IPS DF 4.7 (cell line): ENCODE data around the gene MYO1E.
"Not testable (repeated sequence)": the region's sequence is repeated elsewhere in the genome, so short reads cannot be mapped to it uniquely, and the experiment has no call there.

Source experiments
- DNase-seq: peaks from one replicate; pipeline ENCODE4 v3.0.0-alpha.2; 2013; ENCODE audit warnings: low spot score; ENCODE audit errors: extremely low read depth

The MYO1E gene

GRCh38 chr15:59372352-59373211, at the start of gene MYO1E:
MYO1E (minus strand) TSS chr15:59372871; CDS start chr15:59372500, 371 bp downstream.
- peak; percentile 92 for DNase-seq

DNA sequence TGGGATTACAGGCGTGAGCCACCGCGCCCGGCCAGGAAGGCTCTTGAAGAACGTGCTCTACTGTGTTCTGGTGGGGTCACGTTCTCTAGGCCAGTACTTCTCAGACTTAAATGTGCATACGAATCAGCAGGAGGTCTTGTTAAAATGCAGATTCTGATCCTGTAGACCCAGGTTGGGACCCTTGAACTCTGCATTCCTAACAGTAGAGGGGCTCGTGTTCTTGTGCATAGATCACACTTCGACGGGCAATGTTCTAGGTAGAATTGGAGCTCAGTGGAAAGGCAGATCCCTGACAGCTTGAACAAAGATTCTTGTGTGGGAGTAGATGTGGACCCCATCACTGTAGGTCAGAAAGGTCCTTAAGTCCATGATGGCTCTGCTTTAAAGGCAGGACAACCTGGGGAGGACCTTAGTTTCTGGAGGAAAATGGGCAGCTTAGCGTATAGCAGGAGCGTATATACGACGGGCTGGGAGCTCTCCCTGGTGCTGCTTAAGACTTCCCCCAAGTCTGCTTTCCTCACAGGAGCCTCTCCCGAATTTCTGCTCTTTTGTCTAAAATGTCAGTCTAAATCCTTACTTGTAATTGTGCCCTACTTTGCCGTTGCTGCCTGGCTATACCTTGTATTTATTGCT, 48.4 kb upstream of the MYO1E start:
- peak; percentile 90 for DNase-seq

GRCh38 chr15:59420108-59420507, 47.4 kb upstream of the MYO1E start:
- DNase-seq, result no peak

DNA sequence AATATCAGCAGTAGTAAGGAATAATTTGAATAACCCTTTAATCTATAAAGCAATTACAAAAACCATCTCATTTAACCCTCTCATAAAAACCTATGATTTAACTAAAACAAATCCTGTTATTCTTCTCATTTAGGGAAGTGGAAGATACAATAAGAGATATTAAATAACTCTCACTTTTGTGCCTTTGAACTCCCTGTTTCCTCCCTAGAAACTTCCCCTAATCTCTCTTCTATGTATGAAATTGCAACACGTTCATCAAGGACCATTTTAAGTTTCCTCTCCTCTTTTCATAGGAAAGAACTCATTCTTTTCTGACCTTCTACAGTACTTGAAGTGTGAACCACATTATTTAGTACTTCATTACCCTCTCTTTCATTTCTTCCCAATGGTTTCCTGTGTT, 46.5 kb upstream of the MYO1E start:
- DNase-seq, result no peak

- no peak for DNase-seq
These were observed 44.1 kb upstream of the MYO1E start for GRCh38 chr15:59416816-59417215.

- no peak for DNase-seq
These were observed 40.9 kb upstream of the MYO1E start for GRCh38 chr15:59413577-59413976.

DNA sequence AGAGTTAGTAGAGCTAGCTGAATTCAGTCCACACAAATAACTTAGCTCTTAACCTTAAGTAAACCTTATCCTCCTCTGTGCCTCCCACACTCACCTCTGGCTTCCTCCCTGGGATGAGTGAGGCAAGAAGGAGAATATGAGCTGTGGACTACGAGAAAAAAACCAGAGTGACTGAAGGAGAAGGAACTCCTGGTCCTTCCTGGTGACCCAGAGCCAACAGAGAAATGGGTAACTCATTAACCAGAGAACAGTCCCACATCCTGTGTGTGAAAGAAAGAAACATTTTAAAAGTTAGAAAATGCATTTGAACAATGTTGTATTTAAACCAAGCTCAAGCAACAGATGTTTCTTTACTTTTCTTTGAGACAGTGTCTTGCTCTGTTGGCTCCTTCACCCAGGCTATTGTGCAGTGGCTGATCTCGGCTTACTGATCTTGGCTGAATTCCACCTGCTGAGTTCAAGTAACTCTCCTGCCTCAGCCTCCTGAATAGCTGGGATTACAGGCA, 37.8 kb upstream of the MYO1E start:
- no peak for DNase-seq

GRCh38 chr15:59407946-59408345, 35.3 kb upstream of the MYO1E start:
- no peak for DNase-seq

- no peak for DNase-seq
These were observed 33.8 kb upstream of the MYO1E start for GRCh38 chr15:59406446-59406845.

DNA sequence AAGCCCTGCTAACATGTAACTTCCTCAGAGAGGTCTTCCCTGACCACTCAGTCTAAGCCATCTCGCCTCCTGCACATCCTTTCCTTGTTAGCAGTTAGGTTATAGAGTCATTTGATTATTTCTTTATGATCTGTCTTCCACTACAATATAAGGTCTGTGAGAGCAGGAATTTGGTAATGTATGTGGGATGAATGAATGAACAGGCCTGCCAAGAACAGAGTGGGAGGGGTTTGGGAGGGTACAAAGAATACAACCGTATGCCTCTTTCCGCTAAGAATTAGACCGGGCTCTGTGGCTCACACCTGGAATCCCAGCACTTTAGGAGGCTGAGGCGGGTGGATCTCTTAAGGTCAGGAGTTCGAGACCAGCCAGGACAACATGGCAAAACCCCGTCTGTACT, 32.4 kb upstream of the MYO1E start:
- DNase-seq, result no peak

DNA sequence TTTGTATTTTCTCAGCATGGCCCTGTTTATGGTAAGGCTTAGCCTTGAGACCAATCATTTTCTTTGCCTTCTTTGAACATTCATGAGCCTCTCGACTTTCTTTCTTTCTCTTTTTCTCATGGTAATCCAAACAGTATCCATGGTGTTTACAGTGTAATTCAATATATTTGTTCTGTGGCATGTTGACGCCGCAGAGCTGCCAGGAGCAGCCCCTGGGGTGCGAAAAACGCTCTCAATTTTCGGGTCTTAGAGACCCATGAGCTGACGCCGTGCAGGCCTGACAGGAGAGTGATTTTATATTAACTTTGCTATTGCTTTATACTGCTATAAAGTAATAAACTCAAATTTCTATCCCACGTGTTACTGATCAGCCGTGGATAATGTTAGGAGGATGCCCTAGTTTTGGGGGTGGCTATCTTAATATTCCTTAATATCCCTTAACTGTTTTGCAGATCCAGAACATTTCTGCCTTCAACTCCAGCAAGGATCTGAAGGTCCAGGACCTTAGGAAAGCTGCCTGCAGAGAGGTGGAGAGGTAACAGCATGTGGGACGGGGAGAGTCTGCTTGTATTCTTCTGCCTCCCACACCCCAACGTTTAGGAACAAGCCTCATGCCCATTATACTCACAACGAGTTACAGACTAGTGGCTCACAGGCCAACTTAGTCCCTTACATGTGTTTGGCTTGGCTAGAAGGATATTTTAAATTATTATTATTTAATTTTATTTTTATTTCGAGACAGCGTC, 29.3 kb upstream of the MYO1E start:
- no peak for DNase-seq

- not testable (repeated sequence) for DNase-seq
These were observed 28.6 kb upstream of the MYO1E start for GRCh38 chr15:59401051-59401823.

DNA sequence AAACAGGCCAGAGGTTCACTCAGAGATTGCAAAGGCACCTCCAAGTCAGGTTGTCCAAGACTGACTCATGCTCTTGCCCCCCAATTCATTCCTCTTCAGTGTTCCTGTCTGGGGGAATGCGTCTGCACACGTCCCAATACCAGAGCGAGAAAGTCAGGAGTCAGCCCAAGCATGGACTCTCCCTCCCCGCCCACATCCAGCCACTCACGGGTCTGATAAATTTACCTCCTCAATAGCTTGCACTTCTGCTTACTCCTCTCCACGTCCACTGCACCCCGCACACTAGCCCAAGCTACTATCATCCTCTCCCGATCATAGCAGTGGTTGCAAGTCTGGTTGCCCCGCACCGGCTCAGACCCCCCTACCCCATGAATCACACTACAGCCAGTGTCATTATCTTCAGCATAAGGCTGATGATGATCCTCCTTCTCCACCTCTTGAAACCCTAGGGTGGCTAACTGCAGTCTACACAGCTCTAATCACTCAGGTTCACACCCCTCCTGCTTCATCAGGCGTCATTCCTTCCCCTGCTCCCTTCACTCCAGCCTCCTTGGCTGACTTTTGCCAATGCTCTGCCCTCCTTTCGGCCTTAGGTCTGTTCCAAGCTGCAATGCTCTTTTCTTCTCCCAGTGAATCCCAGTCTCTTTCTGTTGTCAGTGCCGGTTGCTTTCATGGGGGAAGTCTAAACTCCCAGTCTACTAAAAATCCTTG, 27.6 kb upstream of the MYO1E start:
- no peak for DNase-seq

- DNase-seq, result no peak
These were observed 26.9 kb upstream of the MYO1E start for GRCh38 chr15:59399465-59400102.

DNA sequence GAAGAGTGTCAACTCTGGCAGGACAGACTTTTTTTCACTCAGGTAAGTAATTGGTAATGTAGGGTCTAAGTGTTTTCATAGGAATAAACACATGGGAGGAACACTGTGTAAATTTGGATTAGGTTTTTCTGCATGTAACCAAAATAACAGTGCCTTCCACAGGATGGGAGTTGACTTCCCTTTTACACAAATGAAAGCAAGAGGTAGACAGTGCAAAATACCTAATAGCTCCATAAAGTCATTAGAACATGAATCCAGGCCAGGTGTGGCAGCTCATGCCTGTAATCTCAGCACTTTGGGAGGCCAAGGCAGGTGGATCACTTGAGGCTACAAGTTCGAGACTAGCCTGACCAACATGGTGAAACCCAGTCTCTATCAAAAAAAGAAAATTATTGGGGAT, 25.5 kb upstream of the MYO1E start:
- no peak for DNase-seq

DNA sequence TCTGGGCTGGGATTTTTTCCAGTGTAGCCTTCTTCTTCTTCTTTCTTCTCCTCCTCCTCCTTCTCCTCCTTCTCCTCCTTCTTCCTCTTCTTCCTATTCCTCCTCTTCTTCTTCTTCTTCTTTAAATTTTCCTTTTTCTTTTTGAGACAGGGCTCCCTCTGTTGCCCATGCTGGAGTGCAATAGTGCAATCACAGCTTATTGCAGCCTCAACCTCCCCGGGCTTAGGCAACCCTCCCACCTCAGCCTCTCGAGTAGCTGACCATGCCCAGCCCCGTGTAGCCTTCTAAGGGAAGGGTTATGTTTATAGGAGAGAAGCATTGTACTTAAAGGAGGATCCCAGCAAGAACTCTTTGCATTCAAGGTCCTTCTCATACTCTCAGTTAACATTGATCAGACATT, 24.0 kb upstream of the MYO1E start:
- no peak for DNase-seq

- no peak for DNase-seq
These were observed 23.5 kb upstream of the MYO1E start for GRCh38 chr15:59396211-59396610.

- DNase-seq, result no peak
These were observed 21.5 kb upstream of the MYO1E start for GRCh38 chr15:59394166-59394661.

- no peak for DNase-seq
These were observed 19.6 kb upstream of the MYO1E start for GRCh38 chr15:59392299-59392698.

- no peak for DNase-seq
These were observed 16.0 kb upstream of the MYO1E start for GRCh38 chr15:59388670-59389069.
